ENCODE results near the gene EMID1. TPM values are rescaled to one million over a fixed set of nuclear protein-coding genes. Genes with fewer than 3 reads are reported as not detected.

The EMID1 gene
- total RNA-seq, 1 experiment from 2014 or later = 5.4 TPM

- H3K36me3 Mint-ChIP-seq (ENCODE audit: insufficient read depth in 1 of 3, low read depth in 3 of 3) = no peaks in the 10 kb centered on the region
Observed at GRCh38 chr22:29165321-29166060, 40.2 kb upstream of the EMID1 start.

More at GRCh38 chr22:29165321-29166060, 40.2 kb upstream of the EMID1 start:
- Histone ChIP-seq H3K23me2 (ENCODE audit: insufficient read length, low read depth, low read length, poor library complexity, severe bottlenecking) (no peaks in the 10 kb centered on the region), H3K79me1 (ENCODE audit: insufficient read depth, low read depth, low read length, poor library complexity, severe bottlenecking) (no peaks in the 10 kb centered on the region), H3K4me2 (ENCODE audit: insufficient read depth, insufficient read length, low read length) (no peak overlapping the region), H2AFZ (ENCODE audit: low read length) (no peak overlapping the region), H4K5ac (ENCODE audit: insufficient read length, low read depth, low read length) (no peak overlapping the region), H4K91ac (ENCODE audit: insufficient read length, low read depth, low read length) (no peak overlapping the region), H3T11ph (ENCODE audit: low read length) (no peak overlapping the region), H3K4me1 (ENCODE audit: insufficient read depth, low read length) (no peaks in the 10 kb centered on the region), H3K23ac (ENCODE audit: insufficient read length, low read depth, low read length) (no peak overlapping the region), H3K4ac (ENCODE audit: low read depth, low read length) (no peak overlapping the region), H2BK20ac (ENCODE audit: low read depth, low read length, poor library complexity, severe bottlenecking) (no peak overlapping the region), H2BK12ac (ENCODE audit: insufficient read length, low read depth, low read length) (no peak overlapping the region), H3K14ac (ENCODE audit: insufficient read depth, low read length) (no peak overlapping the region), H3K27ac (ENCODE audit: insufficient read length, low read depth, low read length) (no peak overlapping the region), H2BK15ac (ENCODE audit: low read depth, low read length) (no peak overlapping the region), H4K8ac (replicated peaks; ENCODE audit: insufficient read length, low read depth, low read length) (no peak overlapping the region), H2AK5ac (ENCODE audit: insufficient read length, low read length) (no peak overlapping the region), H4K20me1 (ENCODE audit: control insufficient read depth, insufficient read depth, insufficient read length) (no peaks in the 10 kb centered on the region), H3K79me2 (ENCODE audit: insufficient read depth, low read length) (no peaks in the 10 kb centered on the region), H3K18ac (ENCODE audit: insufficient read length, low read depth, low read length) (no peak overlapping the region), H3K9me3 (ENCODE audit: control insufficient read depth, low read depth, low read length) (no peaks in the 10 kb centered on the region), H3K56ac (ENCODE audit: insufficient read length, low read depth, low read length) (no peak overlapping the region), H3K9ac (ENCODE audit: extremely low read depth, insufficient read length, low read length) (no peak overlapping the region), H2BK5ac (ENCODE audit: insufficient read length, low read length) (no peak overlapping the region), H3K27me3 (ENCODE audit: insufficient read depth, low read length) (no peaks in the 10 kb centered on the region), H2BK120ac (ENCODE audit: low read depth, low read length, poor library complexity, severe bottlenecking) (no peak overlapping the region)
- no peak for TF ChIP-seq CTCF (conservative IDR thresholded peaks at IDR 0.05)
- Mint-ChIP-seq H3K27ac (peak overlapping the region in 1 of 3 experiments; percentile 11; a peak in 1 of 7 replicates), H3K9me3 (no peaks in the 10 kb centered on the region), H3K4me3 (no peak overlapping the region; a peak in 1 of 5 replicates), H3K27me3 (ENCODE audit: low read depth) (peaks cover 15% of the 10 kb centered on the region), H3K4me1 (no peaks in the 10 kb centered on the region)
- WGBS (ENCODE audit: extremely low coverage, insufficient read length, low lambda C conversion rate) = no CpG with 5 or more reads among the region's 11 CpGs
- no peak for DNase-seq

Measured in H9 (cell line).